Measurements from ENCODE around the gene CTNND2.

Gene CTNND2

GRCh38 chr5:11385901-11386293 is 518.3 kb downstream of the CTNND2 start:
- DNase-seq (ENCODE audit: low spot score) = no peak

GRCh38 chr5:11385251-11385900 is 518.9 kb downstream of the CTNND2 start:
- no peak for DNase-seq (ENCODE audit: low spot score)

GRCh38 chr5:11384441-11385250 is 519.6 kb downstream of the CTNND2 start:
- DNase-seq (ENCODE audit: low spot score) = no peak

- no peak for DNase-seq (ENCODE audit: low spot score)
Measured at GRCh38 chr5:11383506-11384095, 520.6 kb downstream of the CTNND2 start.

GRCh38 chr5:11378461-11378860 is 525.8 kb downstream of the CTNND2 start:
- no peak for DNase-seq (ENCODE audit: low spot score)

- DNase-seq (ENCODE audit: low spot score) = no peak
Measured at GRCh38 chr5:11377896-11378295, 526.4 kb downstream of the CTNND2 start.

- DNase-seq (ENCODE audit: low spot score) = no peak
Measured at GRCh38 chr5:11372191-11372590, 532.1 kb downstream of the CTNND2 start.

- no peak for DNase-seq (ENCODE audit: low spot score)
Measured at GRCh38 chr5:11371021-11371420, 533.2 kb downstream of the CTNND2 start.

GRCh38 chr5:11364531-11364930 is 539.7 kb downstream of the CTNND2 start:
- no peak for DNase-seq (ENCODE audit: low spot score)

- peak; percentile 83 for DNase-seq (ENCODE audit: low spot score)
Measured at GRCh38 chr5:11363631-11364178, 540.5 kb downstream of the CTNND2 start.

GRCh38 chr5:11361768-11362167 is 542.5 kb downstream of the CTNND2 start:
- no peak for DNase-seq (ENCODE audit: low spot score)

- no peak for DNase-seq (ENCODE audit: low spot score)
Measured at GRCh38 chr5:11357928-11358327, 546.3 kb downstream of the CTNND2 start.

- DNase-seq (ENCODE audit: low spot score) = no peak
Measured at GRCh38 chr5:11355491-11355890, 548.8 kb downstream of the CTNND2 start.

- DNase-seq (ENCODE audit: low spot score) = no peak
Measured at GRCh38 chr5:11346336-11346735, 557.9 kb downstream of the CTNND2 start.

- no peak for DNase-seq (ENCODE audit: low spot score)
Measured at GRCh38 chr5:11335881-11336760, 568.1 kb downstream of the CTNND2 start.

GRCh38 chr5:11334404-11334803 is 569.8 kb downstream of the CTNND2 start:
- no peak for DNase-seq (ENCODE audit: low spot score)

GRCh38 chr5:11329679-11330078 is 574.6 kb downstream of the CTNND2 start:
- no peak for DNase-seq (ENCODE audit: low spot score)

- no peak for DNase-seq (ENCODE audit: low spot score)
Measured at GRCh38 chr5:11324521-11325289, 579.5 kb downstream of the CTNND2 start.

- no peak for DNase-seq (ENCODE audit: low spot score)
Measured at GRCh38 chr5:11323761-11324160, 580.5 kb downstream of the CTNND2 start.

GRCh38 chr5:11322133-11322532 is 582.1 kb downstream of the CTNND2 start:
- no peak for DNase-seq (ENCODE audit: low spot score)

All from SK-N-DZ (cell line).